ENCODE data around the gene MCTP1.

DNA sequence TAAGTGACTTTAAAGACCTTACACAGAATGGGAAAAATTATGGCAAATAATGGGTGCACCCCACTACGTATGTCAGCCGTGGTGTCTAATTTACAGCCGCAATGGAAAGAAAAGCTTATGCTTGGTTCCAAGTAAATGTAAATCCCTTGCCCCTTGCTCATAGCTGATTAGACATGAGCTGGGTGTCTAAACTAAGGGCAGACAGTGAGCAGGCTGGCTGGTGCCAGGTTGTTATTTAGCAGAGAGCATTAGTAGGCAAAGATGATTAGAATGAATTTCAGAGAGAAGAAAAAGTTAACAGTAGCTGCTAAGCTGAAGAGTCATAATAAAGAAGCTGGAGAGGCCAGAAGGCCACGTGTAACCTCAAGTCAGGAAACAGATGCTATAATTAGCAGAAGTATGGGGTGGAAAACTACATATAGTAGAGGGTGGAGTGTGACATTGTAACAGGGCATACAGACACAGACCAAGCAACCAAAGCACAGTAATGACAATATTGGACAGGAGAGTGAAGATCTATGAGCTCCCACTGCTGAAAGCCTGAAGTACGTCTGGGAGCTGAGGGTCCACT, 257.7 kb downstream of the MCTP1 start:
- TF ChIP-seq, protein P1, sequence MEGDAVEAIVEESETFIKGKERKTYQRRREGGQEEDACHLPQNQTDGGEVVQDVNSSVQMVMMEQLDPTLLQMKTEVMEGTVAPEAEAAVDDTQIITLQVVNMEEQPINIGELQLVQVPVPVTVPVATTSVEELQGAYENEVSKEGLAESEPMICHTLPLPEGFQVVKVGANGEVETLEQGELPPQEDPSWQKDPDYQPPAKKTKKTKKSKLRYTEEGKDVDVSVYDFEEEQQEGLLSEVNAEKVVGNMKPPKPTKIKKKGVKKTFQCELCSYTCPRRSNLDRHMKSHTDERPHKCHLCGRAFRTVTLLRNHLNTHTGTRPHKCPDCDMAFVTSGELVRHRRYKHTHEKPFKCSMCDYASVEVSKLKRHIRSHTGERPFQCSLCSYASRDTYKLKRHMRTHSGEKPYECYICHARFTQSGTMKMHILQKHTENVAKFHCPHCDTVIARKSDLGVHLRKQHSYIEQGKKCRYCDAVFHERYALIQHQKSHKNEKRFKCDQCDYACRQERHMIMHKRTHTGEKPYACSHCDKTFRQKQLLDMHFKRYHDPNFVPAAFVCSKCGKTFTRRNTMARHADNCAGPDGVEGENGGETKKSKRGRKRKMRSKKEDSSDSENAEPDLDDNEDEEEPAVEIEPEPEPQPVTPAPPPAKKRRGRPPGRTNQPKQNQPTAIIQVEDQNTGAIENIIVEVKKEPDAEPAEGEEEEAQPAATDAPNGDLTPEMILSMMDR (IDR thresholded peaks at IDR 0.05 in 2 of 3, conservative IDR thresholded peaks at IDR 0.05 in 1 of 3; ENCODE audit: borderline replicate concordance in 1 of 3, insufficient read depth in 1 of 3, low read depth in 2 of 3, low read length in 2 of 3), result no peak
- TF ChIP-seq MAX (IDR thresholded peaks at IDR 0.05) (no peak), SIN3A (IDR thresholded peaks at IDR 0.05; ENCODE audit: low read depth) (no peak), FOSL1 (IDR thresholded peaks at IDR 0.05; ENCODE audit: low read depth) (no peak), POLR2AphosphoS5 (IDR thresholded peaks at IDR 0.05; ENCODE audit: low read depth, low read length) (no peak), POLR2A (IDR thresholded peaks at IDR 0.05; ENCODE audit: borderline replicate concordance, extremely low read depth, insufficient read depth, insufficient read length) (no peak)

Measured in HCT116 (cell line).